ENCODE results near the gene SH2B3.

Gene SH2B3

DNA sequence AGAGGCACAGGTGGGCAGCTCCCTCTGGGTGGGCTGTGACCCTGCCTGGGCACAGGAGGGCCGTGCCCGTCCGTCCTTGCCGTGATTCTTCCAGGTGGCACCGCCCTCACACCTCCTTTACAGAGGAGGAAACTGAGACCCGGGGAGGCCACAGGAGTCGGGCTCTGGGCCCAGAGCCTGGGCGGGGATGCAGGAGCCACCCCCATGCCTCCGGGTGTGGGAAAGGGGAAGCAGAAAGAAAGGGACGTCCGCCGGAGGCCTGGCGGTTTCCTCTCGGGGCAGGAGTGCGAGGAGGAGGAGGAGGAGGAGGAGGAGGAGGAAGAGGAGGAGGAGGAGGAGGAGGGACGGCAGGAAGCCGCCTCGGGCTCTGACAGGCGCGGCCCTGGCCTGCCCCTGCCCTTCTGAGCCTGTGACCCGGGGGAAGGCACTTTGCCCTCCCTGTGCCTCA lies 23.0 kb downstream of the SH2B3 start:
- peak in 5 of 14 donors; percentile 25 to 50 (median 37) for DNase-seq

DNA sequence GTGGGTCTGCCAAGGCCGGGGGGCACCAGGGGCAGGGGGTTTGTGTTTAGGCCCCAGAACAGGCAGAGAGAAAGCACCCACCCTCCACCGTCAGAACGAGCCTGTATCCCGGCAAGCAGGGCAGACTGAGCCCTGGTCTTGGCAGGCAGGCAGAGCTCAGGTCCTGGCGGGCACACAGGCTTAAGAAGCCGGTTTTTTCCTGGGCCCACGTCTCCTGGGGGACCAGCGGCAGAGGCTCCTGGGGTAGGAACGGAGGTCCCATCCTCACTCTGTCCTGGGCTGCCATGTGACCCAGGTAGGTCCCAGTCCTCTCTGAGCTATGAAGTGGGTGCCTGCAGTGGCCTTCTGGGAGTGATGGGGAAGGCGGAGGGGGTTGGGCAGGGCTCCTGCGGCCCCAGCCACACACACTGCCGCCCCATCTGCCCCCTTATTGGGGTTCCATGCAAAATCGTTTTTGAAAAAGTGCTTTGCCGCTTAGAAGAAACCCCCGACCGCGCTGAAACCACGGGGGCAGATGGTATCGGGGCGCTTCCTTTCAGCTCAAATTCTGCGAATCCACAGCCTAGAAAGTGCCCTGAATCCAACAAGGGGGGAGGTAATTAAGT lies 24.2 kb downstream of the SH2B3 start:
- no peak for DNase-seq

DNA sequence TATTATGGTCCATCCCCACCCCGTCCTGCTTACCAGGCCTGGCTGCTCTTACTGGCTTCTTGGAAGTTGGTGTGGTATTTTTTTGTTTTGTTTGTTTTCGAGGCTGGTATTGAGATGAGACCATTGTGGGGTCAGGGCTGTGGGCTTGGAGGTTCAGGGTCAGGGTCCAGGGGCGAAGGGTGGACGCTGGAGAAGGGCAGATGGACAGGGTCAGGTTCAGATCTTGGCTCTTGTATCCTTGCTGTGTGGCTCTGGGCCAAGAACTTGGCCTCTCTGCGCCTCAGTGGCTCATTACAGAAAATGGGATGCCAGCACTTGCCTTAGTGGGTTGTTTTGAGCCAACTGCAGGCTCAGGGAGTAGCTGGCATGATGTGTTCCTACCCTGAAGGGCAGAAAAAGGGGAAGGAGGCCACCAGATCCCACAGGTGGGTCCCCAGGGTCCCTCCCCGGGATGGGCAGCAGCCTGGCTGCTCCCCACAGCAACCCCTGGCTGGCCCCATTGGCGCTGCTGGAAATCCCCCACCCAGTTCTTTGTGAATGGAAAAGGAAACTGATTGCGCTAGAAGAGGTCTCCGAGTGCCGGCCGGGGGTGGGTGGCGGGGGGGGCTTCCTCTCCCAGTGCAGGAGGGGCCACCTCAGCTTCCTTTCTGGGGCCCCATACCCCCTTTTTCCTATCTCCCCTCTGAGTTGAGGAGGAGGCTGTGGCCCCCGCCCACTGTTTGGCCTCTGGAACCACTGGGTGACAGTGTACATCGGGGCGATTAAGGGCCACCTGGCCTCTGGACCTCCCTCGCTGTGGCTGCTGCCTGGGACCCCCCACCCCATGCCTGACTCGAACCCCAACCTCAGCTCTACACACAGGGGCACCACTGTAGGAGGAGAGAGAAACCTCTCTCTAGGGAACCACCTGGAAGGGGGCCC lies 25.0 kb downstream of the SH2B3 start:
- no peak for DNase-seq

DNA sequence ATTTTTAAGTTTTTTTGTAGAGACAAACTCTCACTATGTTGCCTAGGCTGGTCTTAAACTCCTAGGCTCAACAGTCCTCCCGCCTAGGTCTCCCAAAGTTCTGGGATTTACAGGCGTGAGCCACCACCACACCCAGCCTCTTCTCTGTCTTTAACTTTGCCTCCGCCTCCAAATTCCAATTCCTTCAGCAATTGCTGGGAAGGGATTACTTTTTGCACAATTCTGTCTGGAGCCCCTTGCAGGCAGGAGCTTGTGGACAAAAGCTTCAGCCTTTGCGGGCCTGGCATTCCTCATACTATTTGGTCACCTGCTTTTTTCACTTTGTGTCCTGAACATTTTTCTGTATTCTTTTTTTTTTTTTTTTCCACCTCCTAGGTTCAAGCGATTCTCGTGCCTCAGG lies 26.0 kb downstream of the SH2B3 start:
- no peak for DNase-seq

DNA sequence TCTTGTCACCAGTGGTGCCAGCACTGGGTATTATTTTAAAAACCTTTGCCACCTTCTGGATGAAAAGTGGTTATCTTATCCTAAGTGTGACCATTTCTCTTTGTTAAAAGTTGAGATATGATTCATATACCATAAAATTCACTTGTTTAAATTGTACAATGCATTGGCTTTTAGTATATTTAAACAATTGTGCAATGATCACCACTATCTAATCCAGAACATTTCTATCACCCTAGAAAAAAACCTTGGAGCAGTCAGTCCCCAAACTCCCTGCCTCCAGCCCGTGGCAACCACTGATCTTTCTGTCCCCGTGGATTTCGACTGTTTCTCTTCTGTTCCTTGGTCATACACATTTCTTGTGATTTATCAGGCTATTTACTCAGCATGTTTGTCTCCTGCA lies 28.3 kb downstream of the SH2B3 start:
- DNase-seq = no peak

DNA sequence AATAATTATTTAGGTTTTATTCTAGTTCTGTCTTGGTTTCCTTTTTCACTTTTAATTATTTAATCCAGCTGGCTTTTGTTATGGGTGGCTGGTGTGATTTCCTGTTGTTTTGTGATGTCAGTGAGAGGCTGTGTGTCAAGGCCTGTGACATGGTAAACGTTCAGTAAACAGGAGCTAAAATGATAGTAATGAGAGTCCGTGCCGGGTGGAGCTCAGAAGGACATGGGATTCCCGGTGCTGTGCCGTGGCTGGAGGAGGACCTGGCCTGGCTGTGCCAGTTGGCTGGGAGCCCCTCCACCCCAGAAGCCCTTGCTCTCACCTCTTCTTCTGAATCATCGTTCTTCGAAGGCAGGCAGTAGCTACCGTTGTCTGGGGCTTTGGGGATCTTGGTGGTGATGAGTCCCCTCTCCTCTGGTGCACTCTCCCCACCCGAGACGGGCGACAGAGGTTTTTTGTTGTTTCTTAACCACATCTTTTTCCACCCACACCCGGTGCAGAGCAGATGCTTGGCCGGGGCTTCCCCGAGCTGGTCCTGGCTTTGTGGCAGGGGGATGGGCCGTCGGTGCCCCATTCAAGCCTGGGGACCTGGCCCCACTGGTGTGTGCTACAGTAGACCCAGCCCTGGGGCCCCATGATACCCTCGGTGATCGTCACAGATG lies 29.1 kb downstream of the SH2B3 start:
- peak in 2 of 14 donors; percentile 33 to 36 for DNase-seq

DNA sequence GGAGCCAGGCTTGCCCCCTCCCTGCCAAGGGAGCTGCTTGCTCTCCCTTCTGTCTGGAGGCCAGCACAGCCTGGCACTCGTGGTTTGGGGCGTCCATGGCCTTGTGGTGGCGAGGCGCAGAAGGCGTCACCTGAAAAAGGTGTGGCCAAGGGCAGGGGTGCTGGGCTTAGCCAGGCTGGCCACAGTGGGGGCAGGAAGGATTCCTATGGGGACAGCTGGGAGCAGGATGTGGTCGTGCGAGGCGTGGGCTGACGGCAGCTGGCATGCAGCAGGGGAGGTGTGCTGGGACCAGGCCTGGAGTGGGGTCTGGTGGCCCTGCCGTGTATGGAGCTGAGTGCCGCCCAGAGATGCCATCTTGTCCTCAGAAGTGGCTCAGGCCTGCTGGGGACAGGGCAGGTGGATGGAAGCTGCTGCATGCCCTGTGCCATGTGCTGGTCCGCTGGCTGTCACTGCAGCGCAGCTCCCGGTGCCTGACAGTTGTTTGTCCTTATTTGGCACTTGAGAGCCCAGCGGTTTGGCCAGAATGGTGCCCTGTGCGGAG lies 30.0 kb downstream of the SH2B3 start:
- DNase-seq = no peak

DNA sequence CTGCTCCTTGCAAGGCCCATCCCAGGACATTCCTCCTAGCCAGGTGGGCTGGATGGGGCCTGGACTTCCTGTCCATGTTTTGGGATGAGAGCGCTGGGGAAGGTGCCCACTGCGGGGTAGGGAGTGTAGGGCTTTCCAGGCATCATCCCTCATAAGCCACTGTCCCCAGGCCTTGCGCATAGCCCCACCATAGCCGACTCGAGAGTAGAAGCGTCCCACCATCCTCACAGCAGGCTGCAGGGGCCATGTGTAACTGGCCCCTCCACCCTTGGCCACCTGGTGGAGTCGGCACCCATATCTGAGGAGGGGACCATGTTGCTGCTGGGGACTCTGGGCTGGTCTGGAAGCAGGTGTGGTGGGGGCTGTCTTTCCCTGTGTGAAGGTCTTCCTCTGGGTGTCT lies 30.5 kb downstream of the SH2B3 start:
- no peak for DNase-seq

DNA sequence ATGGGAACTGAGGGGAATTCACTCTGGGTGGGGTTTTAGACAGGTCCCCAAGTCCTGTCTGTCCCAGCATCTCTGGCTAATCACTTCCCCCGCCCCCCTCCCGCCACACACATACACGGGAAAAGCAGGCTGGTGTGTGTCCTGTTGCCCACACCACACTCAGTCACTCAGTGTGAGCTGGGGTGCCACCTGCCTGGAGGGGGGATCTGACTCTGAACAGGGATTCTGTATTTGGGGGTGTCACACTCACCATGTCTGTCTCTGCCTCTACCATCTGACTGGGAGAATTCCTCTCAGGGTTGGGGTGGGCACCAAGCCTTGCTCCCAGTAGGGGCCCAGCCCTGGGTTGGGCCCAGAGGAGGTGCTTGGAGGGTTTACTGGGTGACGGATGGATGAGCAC lies 31.1 kb downstream of the SH2B3 start:
- DNase-seq = no peak

DNA sequence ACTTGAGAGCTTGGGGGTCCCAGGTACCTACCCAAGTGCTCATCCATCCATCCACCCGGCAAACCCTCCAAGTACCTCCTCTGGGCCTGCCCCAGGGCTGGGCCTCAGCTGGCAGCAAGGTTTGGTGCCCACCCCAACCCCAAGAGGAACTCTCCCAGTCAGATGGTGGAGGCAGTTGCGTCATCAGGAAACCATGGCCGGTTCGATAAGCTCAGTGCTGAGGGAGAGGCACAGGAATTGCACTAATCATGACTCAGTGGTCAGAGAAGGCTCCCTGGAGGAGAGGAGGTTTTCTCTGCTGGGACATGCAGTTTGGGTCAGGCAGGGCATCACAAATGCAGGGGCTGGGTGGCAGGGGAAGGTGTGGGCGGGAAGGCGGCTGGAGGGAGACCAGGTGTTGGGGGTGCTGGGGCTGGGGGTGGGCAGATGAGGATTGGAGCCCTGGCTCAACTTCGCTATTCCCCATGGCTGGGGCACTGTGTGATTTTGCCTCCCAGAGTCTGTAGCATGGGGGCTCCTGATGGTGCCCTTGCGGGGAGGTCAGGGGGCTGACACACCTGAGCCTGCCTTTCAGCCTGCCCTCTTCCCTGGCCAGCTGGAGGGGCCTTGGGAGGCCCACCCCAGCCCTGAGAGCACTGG lies 32.2 kb downstream of the SH2B3 start:
- DNase-seq = peak in 3 of 14 donors; percentile 26 to 34 (median 32)

DNA sequence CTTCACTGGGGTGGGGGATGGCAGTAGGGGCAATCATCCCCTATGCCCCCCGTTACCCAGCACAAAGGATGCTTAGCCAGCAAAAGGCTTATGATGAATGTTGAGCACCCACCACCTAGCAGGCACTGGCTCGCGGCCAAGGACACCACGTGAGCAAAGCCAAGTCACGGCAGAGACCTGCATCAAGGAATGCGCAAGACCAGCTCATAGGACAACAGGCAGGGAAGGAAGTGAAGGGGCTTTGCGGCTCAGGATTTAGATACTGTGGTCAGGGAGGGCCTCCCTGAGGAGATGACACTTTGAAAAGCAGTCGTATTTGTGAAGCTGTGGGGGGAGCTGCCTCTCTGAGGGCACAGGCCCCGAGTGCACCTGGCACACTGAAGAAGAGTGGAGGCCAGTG lies 32.8 kb downstream of the SH2B3 start:
- no peak for DNase-seq

DNA sequence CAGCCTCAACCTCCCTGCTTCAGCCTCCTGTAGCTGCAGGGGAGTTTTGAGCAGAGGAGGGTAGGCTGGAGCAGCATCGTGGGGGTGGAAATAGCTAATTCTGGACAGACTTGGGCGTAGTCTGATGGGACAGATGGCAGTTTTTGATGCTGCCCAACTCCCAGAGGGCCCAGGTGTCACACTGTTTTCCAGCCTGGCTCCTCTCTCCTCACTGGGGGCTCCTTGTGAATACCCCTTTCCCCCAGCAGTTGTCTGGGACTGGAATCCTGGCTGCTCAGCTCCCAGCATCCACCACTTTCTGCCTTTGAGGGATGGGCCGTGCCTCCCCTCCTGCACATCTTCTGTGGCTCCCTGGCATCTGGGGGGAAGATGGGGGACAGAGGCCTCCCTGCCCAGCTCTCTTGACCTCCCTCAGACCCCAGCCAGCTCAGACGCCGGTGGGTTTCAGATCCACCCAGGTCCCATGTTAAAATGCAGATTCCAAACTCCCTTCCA lies 34.0 kb downstream of the SH2B3 start:
- DNase-seq = no peak

DNA sequence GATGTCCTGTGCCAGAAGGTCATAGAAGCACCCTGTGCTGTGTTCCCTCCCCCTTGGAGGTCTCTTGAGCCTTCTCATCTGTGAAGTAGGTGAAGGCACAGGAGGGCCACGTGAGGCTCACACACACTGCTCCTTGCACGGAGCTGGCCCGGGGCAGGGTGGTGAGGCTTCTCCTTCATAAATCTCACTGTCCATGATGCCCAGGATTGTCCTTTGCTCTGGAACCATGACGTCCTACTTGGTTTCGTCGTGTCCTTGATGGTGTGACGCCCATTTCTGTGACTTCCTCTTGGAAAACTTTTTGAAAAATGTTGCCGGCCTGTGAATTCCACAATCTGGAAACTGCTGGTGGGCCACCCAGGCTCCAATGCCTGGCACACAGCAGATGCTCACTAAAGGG lies 34.4 kb downstream of the SH2B3 start:
- DNase-seq = no peak

DNA sequence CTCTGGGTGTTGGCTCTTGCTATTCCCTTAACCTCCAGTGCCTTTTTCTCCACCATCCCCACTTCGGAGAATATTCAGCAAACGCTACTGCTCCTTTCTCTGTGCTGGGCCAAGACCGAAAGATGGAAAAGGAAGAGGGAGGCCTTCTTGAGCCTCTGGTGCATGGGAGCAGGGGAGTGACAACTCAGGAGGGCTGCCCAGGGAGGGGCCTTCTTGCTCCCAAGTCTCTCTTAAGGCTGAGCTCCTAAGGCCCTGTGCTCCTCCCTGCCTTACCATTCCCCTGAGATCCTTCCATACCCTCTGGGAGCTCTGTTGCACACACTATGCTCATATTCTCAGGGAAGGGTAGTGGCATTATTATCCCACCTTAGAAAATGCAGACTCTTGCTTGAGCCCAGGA lies 34.9 kb downstream of the SH2B3 start:
- DNase-seq = no peak

DNA sequence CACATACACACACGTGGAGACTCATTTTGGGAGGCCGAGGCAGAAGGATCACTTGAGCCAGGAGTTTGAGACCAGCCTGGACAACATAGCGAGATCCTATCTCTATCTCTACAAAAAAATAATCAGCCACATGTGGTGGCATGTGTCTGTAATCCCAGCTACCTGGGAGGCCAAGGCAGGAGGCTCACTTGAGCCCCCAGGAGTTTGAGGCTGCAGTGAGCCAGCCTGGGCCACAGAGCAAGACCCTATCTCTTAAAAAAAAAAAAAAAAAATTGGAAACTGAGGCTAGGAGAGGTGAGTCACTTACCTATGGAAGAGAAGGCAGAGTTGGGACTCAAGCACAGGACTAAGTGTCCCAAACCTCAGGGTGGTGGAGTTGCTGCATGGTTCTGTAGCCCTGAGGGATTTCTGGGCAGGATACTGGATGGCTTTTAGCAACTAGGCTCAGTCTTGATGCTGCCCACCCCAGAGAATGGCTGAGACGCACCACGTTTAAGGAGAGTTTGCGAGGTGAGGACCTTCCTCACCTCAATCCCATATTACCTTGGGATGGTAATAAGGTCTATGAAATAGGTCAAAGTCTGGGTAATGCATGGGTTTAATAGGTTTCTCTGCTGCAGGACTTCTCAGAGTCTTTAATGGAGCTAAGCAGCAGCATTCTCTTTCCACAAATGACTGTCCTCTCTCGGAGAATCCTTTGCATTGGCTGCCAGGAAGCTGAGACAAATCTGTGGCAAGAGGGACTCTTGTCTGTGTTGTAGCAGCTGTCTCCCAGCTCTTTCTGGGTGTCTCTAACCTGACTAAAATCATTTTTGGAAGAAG lies 35.6 kb downstream of the SH2B3 start:
- DNase-seq = no peak

DNA sequence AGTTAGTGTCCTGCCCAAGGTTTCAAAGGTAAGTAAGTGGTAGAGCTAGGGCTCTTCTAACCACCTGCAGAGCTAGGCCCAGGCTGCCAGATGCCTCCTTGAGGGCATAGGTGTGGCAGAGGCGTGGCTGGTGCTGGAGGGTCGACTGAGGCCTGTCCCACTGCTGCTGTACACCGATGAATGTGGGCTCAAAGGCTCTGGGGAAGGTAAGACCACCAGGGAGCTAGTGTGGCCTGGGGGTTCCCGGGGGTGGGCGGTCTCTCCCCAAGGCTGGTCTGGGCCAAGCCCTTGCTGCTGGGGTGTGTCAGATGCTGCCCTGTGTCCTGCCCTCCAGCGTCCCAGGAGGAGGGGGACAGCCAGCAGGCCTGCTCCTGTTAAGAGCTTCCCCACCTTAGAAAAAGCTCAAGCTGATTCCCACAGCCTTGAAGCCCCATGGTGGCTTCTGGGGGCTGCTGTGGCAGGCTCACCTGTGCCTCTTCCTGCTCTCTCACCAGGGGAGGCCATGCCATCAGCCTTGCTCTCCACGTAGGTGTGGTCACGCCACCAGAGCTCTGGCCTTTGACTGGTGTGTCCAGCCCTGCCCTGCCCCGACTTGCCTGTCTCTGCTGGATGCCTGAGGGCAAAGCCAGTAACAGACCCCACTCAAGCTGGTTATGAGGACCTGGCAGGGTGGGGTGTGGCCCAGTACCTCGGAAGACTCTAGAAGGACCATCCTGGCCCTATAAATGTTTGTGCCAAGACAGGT lies 36.8 kb downstream of the SH2B3 start:
- DNase-seq = no peak

DNA sequence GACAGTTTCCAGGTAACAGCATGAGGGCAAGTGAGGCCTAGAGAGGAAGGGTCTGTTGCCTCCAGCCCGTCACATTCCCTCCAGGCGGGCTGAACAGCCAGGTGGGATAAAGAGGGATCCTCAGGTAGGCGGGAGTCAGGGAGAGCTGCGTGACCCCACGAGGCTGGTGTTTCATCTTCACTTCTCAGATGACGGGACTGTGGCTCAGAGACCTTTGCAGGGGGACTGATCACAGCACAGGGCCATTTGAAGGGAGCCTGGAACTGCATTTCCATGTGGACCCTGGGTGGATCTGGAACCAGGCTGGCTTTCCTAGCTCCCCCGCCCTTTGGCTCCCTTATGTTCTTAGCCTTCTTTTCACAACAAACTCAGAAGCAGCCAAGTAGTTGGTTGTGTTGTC lies 37.4 kb downstream of the SH2B3 start:
- DNase-seq = no peak

DNA sequence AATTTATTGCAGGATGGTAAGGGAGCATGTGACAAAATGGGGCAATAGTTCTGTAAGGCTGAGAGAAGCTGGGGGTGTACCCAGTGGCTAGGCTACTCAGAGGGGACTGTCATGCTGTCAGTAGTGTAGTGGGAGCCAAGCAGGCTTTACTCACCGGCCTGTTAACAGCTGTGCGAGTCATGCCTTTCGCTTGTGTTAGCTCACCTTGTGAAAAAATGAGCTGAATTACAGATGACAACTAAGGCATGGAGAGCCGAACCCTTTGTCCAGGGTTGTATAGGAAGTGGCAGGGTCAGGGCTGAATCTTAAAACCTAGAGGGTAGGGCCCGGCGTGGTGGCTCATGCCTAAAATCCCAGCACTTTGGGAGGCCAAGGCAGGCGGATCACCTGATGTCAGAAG lies 37.9 kb downstream of the SH2B3 start:
- no peak for DNase-seq

DNA sequence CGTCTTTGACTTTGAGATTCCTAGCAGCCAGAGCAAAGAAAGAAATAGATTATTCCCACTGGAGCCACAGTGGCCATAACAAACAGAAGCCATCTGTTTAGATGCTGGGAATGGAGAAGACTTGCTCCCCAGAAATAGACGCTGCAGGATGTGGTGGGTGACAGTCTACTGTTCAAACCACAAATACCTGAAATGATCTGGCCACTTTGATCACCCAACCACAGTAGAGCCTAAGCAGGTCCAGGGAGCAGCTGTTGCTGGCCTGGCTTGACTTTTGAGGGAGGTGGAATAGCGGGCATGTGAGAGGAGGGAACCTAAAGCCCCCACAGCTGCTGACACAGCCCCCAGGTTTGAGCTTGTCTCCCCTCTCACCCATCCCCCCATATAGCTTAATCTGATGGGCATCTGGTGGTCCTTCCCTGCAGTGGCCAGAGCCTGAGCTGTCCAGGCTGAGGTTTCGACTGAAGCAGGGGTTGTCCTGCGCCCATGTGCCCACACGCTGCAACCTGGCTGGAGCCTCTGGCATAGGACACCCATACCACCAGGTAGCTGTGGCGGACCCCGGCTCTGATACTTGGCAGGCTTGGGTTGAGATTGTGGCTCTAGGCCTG lies 38.7 kb downstream of the SH2B3 start:
- DNase-seq = no peak
